Measurements from ENCODE around the gene SMIM38. TPM values are rescaled to one million over a fixed set of nuclear protein-coding genes. Genes with fewer than 3 reads are reported as not detected.
"Not testable (repeated sequence)": the region's sequence is repeated elsewhere in the genome, so short reads cannot be mapped to it uniquely, and the experiment has no call there.

SMIM38 gene
- total RNA-seq, 6 experiments from 2014 or later, result not detected

DNA sequence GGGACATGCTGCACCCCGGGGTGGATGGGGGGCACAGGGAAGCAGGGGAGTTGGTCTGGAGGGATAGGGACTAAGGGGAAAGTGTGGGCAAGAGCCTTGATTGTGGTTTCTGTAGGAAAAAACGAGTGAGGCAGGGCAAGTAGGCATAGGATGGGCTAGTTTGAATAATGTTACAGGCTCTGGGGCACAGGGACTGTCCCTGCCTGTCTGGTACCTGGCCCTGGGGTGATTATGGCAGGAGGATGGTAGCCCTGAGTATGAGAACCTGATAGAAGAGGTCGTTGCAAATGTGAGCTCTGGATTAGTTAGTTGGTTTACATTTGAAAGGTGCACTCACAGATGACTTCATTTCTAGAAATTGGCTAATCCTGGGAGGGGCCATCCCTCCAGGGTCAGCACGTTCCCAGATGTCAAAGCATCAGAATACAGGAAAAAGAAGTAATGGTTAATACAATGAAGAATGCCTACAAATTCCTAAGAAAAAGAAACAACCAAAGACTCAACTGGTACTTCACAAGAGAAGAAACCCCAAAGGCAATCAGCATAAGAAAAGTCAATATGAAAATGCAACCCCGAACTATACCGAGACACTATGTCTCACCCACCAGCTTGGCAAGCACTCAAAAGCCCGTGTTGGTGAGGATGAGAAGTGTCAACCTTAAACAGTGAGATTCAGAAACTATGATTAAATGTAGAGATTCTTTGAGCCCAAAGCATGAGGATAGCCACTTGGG lies 11.3 kb upstream of the SMIM38 start:
- Mint-ChIP-seq H3K4me3 (peak overlapping the region; percentile 18; the same call in 1 of the 2 replicates), H3K27ac (peak overlapping the region; percentile 48; the same call in 1 of the 2 replicates), H3K36me3 (ENCODE audit: low read depth) (peaks cover 25% of the 10 kb centered on the region), H3K9me3 (peaks cover 19% of the 10 kb centered on the region), H3K4me1 (ENCODE audit: low read depth) (peaks cover 20% of the 10 kb centered on the region), H3K27me3 (ENCODE audit: insufficient read depth) (peaks cover 6% of the 10 kb centered on the region)
- no peak for DNase-seq
- TF ChIP-seq, protein P1, sequence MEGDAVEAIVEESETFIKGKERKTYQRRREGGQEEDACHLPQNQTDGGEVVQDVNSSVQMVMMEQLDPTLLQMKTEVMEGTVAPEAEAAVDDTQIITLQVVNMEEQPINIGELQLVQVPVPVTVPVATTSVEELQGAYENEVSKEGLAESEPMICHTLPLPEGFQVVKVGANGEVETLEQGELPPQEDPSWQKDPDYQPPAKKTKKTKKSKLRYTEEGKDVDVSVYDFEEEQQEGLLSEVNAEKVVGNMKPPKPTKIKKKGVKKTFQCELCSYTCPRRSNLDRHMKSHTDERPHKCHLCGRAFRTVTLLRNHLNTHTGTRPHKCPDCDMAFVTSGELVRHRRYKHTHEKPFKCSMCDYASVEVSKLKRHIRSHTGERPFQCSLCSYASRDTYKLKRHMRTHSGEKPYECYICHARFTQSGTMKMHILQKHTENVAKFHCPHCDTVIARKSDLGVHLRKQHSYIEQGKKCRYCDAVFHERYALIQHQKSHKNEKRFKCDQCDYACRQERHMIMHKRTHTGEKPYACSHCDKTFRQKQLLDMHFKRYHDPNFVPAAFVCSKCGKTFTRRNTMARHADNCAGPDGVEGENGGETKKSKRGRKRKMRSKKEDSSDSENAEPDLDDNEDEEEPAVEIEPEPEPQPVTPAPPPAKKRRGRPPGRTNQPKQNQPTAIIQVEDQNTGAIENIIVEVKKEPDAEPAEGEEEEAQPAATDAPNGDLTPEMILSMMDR (IDR thresholded peaks at IDR 0.05), result no peak

DNA sequence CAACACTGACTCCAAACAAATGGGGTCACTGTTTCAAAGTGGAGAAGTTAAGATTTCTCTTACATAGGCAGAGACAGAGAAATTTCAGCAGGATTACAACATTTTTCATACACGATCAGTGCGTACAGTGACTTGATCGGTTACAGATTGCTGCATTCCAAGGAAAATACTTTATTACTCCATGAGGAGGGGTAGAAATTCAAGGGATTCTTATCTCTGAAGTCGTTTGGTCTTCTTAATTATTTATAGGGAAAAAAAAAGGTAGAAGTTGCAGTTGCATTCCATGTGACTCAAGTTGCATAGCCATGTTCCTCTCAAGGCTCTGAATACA lies 10.7 kb upstream of the SMIM38 start:
- Mint-ChIP-seq H3K27me3 (ENCODE audit: insufficient read depth) (peaks cover 5% of the 10 kb centered on the region), H3K36me3 (ENCODE audit: low read depth) (peaks cover 26% of the 10 kb centered on the region), H3K27ac (peak overlapping the region; percentile 48; the same call in 1 of the 2 replicates), H3K4me3 (peak overlapping the region; percentile 18; the same call in 1 of the 2 replicates), H3K9me3 (peaks cover 22% of the 10 kb centered on the region), H3K4me1 (ENCODE audit: low read depth) (peaks cover 20% of the 10 kb centered on the region)
- peak; percentile 60 for DNase-seq
- TF ChIP-seq, protein P1 (IDR thresholded peaks at IDR 0.05), result peak; percentile 21; the same call in 1 of the 2 replicates

DNA sequence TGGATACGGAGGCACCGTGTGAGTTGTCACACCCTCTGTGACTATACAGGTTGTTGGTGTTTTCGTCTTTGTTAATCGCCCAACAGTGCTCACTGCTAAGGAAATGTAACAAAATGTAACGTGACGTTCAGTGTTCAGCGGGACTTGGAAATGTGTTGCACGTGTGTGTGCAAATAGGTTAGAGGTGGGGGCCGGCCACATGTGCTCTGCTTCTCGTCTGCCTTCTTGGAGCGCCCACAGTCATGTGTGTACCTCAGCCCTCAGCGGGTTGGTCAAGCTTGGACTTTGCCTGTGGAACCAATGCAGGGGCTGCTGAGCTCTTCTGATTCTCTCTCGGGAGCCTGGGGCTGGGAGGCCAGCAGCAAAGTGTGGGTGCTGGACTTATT lies 7.4 kb upstream of the SMIM38 start:
- Mint-ChIP-seq H3K4me1 (ENCODE audit: low read depth) (peaks cover 23% of the 10 kb centered on the region), H3K27ac (no peak overlapping the region), H3K36me3 (ENCODE audit: low read depth) (peaks cover 28% of the 10 kb centered on the region), H3K4me3 (no peak overlapping the region), H3K9me3 (peaks cover 32% of the 10 kb centered on the region), H3K27me3 (ENCODE audit: insufficient read depth) (peaks cover 7% of the 10 kb centered on the region)
- TF ChIP-seq, protein P1 (IDR thresholded peaks at IDR 0.05), result no peak
- DNase-seq, result no peak

DNA sequence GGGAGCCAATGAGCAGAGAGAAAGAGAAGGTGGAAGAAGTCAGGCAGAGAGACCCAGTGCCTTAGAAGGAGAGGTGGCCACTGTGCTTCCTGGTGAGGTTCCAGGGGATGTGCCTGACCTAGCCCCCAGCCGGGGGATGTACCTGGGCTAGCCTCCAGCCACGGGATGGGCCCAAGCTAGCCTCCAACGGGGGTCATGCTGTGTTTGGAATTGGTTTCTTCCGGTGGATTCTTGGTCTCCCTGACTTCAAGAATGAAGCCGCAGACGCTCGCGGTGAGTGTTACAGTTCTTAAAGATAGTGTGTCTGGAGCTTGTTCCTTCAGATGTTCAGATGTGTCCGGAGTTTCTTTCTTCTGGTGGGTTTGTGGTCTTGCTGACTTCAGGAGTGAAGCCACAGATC lies 6.9 kb upstream of the SMIM38 start:
- TF ChIP-seq, protein P1 (IDR thresholded peaks at IDR 0.05), result no peak
- H3K27me3 Mint-ChIP-seq (ENCODE audit: insufficient read depth), result peaks cover 7% of the 10 kb centered on the region
- no peak overlapping the region for H3K27ac Mint-ChIP-seq
- DNase-seq, result no peak
- peaks cover 28% of the 10 kb centered on the region for H3K36me3 Mint-ChIP-seq (ENCODE audit: low read depth)
- peaks cover 27% of the 10 kb centered on the region for H3K4me1 Mint-ChIP-seq (ENCODE audit: low read depth)
- H3K4me3 Mint-ChIP-seq, result no peak overlapping the region
- peaks cover 32% of the 10 kb centered on the region for H3K9me3 Mint-ChIP-seq

DNA sequence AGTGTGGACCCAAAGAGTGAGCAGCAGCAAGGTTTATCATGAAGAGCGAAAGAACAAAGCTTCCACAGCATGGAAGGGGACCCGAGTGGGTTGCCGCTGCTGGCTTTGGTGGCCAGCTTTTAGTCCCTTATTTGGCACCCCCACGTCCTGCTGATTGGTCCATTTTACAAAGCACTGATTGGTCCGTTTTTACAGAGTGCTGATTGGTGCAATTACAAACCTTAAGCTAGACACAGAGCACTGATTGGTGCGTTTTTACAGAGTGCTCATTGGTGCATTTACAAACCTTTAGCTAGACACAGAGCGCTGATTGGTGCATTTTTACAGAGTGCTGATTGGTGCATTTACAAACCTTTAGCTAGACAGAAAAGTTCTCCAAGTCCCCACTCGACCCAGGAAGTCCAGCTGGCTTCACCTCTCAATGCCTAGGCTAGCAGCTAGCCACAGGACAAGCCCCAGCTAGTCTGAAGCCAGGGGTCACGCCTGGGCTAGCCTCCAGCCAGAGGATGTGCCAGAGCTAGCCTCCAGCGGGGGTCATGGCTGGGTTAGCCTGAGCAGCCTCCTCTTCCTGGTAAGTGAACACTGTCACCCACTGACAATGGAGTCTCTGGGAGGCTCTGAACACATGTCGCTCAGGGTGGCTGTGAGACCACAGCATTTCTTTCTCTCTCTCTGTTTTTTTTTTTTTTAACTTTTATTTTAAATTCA lies 6.2 kb upstream of the SMIM38 start:
- not testable (repeated sequence) for DNase-seq; H3K27ac Mint-ChIP-seq; H3K4me3 Mint-ChIP-seq; H3K27me3 Mint-ChIP-seq (ENCODE audit: insufficient read depth)
- Mint-ChIP-seq H3K36me3 (ENCODE audit: low read depth) (peaks cover 28% of the 10 kb centered on the region), H3K4me1 (ENCODE audit: low read depth) (peaks cover 21% of the 10 kb centered on the region), H3K9me3 (peaks cover 32% of the 10 kb centered on the region)

DNA sequence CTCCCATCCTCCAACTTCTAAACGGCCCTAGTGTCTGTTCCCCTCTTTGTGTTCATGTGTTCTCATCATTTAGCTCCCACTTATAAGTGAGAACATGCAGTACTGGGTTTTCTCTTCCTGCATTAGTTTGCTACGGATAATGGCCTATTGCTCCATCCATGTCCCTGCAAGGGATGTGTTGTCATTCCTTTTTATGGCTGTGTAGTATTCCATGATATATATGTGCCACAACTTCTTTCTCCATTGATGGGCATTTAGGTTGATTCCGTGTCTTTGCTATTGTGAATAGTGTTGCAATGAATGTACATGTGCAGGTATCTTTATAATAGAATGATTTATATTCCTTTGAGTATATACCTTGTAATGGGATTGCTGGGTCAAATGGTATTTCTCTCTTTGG lies 5.6 kb upstream of the SMIM38 start:
- H3K9me3 Mint-ChIP-seq, result peaks cover 32% of the 10 kb centered on the region
- TF ChIP-seq, protein P1 (IDR thresholded peaks at IDR 0.05), result no peak
- H3K4me3 Mint-ChIP-seq, result no peak overlapping the region
- no peak overlapping the region for H3K27ac Mint-ChIP-seq
- H3K36me3 Mint-ChIP-seq (ENCODE audit: low read depth), result peaks cover 28% of the 10 kb centered on the region
- DNase-seq, result no peak
- H3K27me3 Mint-ChIP-seq (ENCODE audit: insufficient read depth), result peaks cover 7% of the 10 kb centered on the region
- H3K4me1 Mint-ChIP-seq (ENCODE audit: low read depth), result peaks cover 14% of the 10 kb centered on the region

All from HFFc6 (cell line).